Activated CD8-positive, alpha-beta memory T cell treated with anti-CD3 and anti-CD28 coated beads, Interleukin-2, amount 10 ng/mL, durations not matched to agents 7 days and 5 days (primary cell): ENCODE measurements around the gene TNFRSF18. TPM values are rescaled to one million over a fixed set of nuclear protein-coding genes. Genes with fewer than 3 reads are reported as not detected.

ENCODE experiments used
- ATAC-seq: fragments of 150-1000 bp; cut with Tn5 transposase; one replicate; pipeline ENCODE4 v1.10.0; 2021; ENCODE audit warnings: moderate library complexity
- CTCF ChIA-PET: fragments of 350-600 bp; sonication (Branson Sonifier 250); formaldehyde crosslinking; loops from one replicate; lab custom pipeline; 2021; ENCODE audit warnings: antibody characterized with exemption; lab: Charles Lee
- DNase-seq: peaks from one replicate; pipeline ENCODE4 v3.0.0-alpha.2; 2020
- H3K27ac Mint-ChIP-seq: one replicate; pipeline ENCODE4 v1.8.0; 2021; ENCODE audit warnings: mild to moderate bottlenecking, mixed read lengths
- H3K27me3 Mint-ChIP-seq: one replicate; pipeline ENCODE4 v1.8.0; 2021; ENCODE audit warnings: mixed read lengths
- H3K36me3 Mint-ChIP-seq: one replicate; pipeline ENCODE4 v1.8.0; 2021; ENCODE audit warnings: mild to moderate bottlenecking, mixed read lengths
- H3K4me1 Mint-ChIP-seq: one replicate; pipeline ENCODE4 v1.8.0; 2021; ENCODE audit warnings: mixed read lengths
- H3K4me3 Mint-ChIP-seq: one replicate; pipeline ENCODE4 v1.8.0; 2021; ENCODE audit warnings: mild to moderate bottlenecking, moderate library complexity, mixed read lengths
- H3K9me3 Mint-ChIP-seq: one replicate; pipeline ENCODE4 v1.8.0; 2022; ENCODE audit warnings: low read depth, mixed read lengths
- microRNA-seq: library from miRNA; unstranded; fragments of <30 nt; microRNA quantifications from one replicate; pipeline ENCODE4 v1.2.0, GENCODE V29; 2022
- total RNA-seq, 2 experiments: library from RNA; stranded (reverse); gene quantifications; one replicate each; pipeline ENCODE4 v1.2.3, GENCODE V29; 2021

The TNFRSF18 gene
- total RNA-seq, 2 experiments from 2014 or later, result 28.1 to 156 TPM

DNA sequence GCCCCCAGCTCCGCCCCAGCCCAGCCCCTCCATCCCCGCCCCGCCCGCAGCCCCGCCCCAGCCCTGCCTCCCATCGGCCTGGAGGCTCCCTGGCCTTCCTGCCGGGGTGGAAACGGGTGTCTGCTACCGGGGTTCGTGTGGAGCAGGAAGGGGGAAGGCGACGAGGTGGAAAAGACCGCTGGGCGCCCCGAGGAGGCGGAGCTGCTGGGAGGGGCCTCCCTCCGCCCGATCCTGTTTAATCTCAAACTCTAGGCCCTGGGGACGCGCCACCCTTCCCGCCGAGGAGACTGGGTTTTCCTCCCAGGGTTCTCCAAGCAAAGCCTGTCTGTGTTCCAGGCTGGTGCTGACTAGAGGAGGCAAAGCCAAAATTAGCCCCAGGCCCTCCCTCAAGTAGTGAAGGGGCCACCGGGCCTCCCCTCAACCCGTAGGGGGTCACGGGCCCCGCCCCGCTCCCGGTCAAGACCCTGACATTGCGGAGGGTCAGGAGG is 48.9 kb downstream of the TNFRSF18 start:
- DNase-seq (peak; percentile 76), ATAC-seq (peak; percentile 75)
- Mint-ChIP-seq H3K9me3 (peaks cover 14% of the 10 kb centered on the region), H3K27me3 (no peaks in the 10 kb centered on the region), H3K36me3 (peaks cover 7% of the 10 kb centered on the region), H3K4me1 (no peaks in the 10 kb centered on the region), H3K27ac (peak overlapping the region; percentile 66), H3K4me3 (peak overlapping the region; percentile 61)
- CTCF ChIA-PET, result interaction anchor here (0.9 to 1.7 kb wide), 3 partner anchors 12 to 142 kb away, joined by 3 to 4 read pairs (median 3); no protein-coding TSS in a partner anchor

DNA sequence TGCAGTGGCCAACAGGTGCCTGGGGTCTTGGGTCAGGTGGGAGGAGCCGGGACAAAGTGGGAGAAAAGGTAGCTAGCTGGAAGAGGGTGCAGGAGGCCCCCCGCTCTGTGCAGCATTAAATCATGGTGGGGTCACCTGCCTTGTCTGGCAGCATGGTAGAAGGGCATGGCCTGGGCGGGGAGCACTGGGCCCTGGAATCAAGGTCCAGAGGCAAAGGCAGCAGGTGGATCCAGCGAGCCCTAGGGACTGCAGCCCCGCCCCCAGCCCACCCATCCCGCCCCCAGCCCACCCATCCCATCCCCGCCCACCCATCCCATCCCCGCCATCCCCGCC is 49.4 kb downstream of the TNFRSF18 start:
- no peak overlapping the region for H3K4me3 Mint-ChIP-seq
- no peak overlapping the region for H3K27ac Mint-ChIP-seq
- DNase-seq (no peak), ATAC-seq (no peak)
- H3K27me3 Mint-ChIP-seq, result no peaks in the 10 kb centered on the region
- peaks cover 17% of the 10 kb centered on the region for H3K9me3 Mint-ChIP-seq
- H3K4me1 Mint-ChIP-seq, result no peaks in the 10 kb centered on the region
- CTCF ChIA-PET, result interaction anchor here (0.9 to 1.2 kb wide), 3 partner anchors 12 to 143 kb away, joined by 3 to 4 read pairs (median 3); no protein-coding TSS in a partner anchor
- H3K36me3 Mint-ChIP-seq, result peaks cover 9% of the 10 kb centered on the region

DNA sequence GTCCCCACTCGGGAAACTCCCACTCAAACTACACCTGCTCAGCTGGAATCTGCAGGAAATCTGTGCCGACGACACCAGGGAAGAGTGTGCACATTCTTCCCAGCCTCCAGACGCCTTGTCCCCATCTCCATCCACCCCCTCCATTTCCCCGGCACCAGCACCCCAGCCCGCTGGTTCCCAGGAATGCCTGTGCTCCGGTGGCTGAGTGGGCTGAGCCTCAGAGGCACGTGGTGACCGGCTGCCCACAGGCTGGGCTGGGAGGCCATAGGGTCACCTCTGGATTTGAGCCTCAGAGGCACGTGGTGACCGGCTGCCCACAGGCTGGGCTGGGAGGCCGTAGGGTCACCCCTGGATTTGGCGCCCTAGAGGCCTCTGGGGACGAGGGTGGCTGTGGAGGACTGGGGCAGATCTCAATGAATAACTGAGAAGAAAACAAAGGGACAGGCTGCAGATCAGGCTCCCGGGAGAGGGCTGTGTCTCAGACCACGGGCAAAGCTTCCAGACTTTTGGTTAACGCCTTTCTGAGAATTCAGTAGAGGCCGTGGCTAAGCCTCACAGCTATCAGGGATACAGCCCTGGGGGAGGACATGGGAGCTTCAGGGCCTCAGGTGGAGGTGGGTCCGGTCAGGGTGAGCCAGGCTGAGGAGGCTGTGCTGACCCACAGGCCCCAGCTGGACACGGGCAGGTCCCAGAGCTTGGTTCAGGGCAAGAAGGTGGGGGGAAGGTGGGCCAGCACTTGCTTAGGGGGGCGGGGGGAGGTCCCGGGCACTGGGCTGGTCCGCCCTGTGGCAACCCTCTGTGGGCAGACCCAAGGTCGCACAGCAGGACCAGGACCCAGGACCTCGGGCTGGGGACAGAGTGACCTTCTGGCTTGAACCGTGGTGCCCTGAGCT is 50.0 kb downstream of the TNFRSF18 start:
- Mint-ChIP-seq H3K4me3 (no peak overlapping the region), H3K9me3 (peaks cover 17% of the 10 kb centered on the region)
- no peak for ATAC-seq

DNA sequence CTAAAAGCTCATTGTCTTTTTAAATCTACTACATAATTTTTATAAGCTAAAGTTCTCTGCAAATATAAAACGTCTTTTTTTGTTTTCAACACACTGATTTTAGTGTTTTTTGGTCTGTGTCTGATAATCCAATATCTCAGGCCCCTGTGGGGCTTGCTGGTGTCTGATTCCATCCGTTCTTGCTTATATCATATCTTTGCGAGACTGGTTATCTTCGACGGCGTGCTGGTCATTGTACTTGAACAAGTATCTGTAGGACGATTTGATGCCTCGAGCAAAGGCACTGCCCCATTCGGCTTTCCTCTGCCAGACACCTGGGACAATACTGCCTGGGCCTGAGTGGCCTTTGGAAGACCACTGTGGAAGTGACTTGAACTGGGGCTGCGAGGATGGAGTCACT is 51.1 kb downstream of the TNFRSF18 start:
- H3K27ac Mint-ChIP-seq, result no peak overlapping the region
- no peaks in the 10 kb centered on the region for H3K4me1 Mint-ChIP-seq
- H3K4me3 Mint-ChIP-seq, result no peak overlapping the region
- DNase-seq, result no peak
- CTCF ChIA-PET, result interaction anchor here (2.1 kb wide), 1 partner anchor 33 kb away, joined by 8 read pairs; no protein-coding TSS in a partner anchor
- peaks cover 9% of the 10 kb centered on the region for H3K36me3 Mint-ChIP-seq
- no peak for ATAC-seq
- H3K9me3 Mint-ChIP-seq, result peaks cover 17% of the 10 kb centered on the region
- H3K27me3 Mint-ChIP-seq, result no peaks in the 10 kb centered on the region

More for the DNA sequence above, 50.0 kb downstream of the TNFRSF18 start:
- Mint-ChIP-seq H3K27ac (no peak overlapping the region), H3K27me3 (no peaks in the 10 kb centered on the region), H3K4me1 (no peaks in the 10 kb centered on the region), H3K36me3 (peaks cover 9% of the 10 kb centered on the region)
- CTCF ChIA-PET, result interaction anchor here (0.9 to 2.1 kb wide), 3 partner anchors 13 to 144 kb away, joined by 3 to 8 read pairs (median 4); no protein-coding TSS in a partner anchor
- no peak for DNase-seq

DNA sequence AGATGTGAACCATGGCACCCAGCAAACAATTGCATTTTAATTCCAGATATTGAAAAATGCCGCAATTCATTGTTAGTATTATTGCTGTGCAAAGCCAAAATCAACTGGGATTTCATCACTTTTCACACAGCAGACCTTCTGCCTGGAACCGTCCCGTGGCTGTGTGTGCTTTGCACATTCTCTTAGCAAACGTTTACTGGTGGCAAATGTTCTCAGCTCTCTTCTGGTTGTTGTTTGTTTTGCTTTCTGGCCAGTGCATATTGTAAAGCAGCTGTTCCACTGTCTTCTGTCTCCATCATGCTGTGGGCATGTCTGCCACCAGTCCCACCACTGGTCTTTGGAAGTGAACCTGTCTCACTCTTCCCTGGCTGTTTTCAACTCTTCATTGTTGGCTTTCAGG is 52.5 kb downstream of the TNFRSF18 start:
- peaks cover 9% of the 10 kb centered on the region for H3K36me3 Mint-ChIP-seq
- no peak overlapping the region for H3K4me3 Mint-ChIP-seq
- CTCF ChIA-PET, result interaction anchor here (1.0 to 2.1 kb wide), 3 partner anchors 19 to 32 kb away, joined by 3 to 8 read pairs (median 7); no protein-coding TSS in a partner anchor
- no peak for ATAC-seq
- H3K27me3 Mint-ChIP-seq, result no peaks in the 10 kb centered on the region
- H3K4me1 Mint-ChIP-seq, result no peaks in the 10 kb centered on the region
- no peak overlapping the region for H3K27ac Mint-ChIP-seq
- H3K9me3 Mint-ChIP-seq, result peaks cover 17% of the 10 kb centered on the region
- no peak for DNase-seq

Small RNA genes within 50 kb of the gene (microRNA-seq; reads per million reads assigned to microRNA genes)
- gene MIR200A (2.1 reads per million), gene MIR200B (9.4 reads per million, percentile 29 among the genes with 10 or more reads in this experiment), gene MIR429 (1.3 reads per million)

Other genes starting within 250 kb of the TNFRSF18 start
- 100 to 1,000 TPM in 1 of 2 experiments, 10 to 100 TPM in 1; 68.9 to 103 TPM for gene NOC2L, start 247.3 kb downstream of the TNFRSF18 start, total RNA-seq
- 10 to 100 TPM; 30.7 to 32.4 TPM for gene KLHL17, start 246.0 kb downstream of the TNFRSF18 start, total RNA-seq
- gene PLEKHN1, start 240.1 kb downstream of the TNFRSF18 start, total RNA-seq, result 1 to 10 TPM; 3.3 to 3.9 TPM
- gene PERM1, start 224.5 kb downstream of the TNFRSF18 start, total RNA-seq, result not detected
- gene HES4, start 206.5 kb downstream of the TNFRSF18 start, total RNA-seq, result 1 to 10 TPM in 1 of 2 experiments, under 1 TPM in 1; 0.61 to 1.6 TPM
- gene ISG15, start 193.1 kb downstream of the TNFRSF18 start, total RNA-seq, result 100 to 1,000 TPM; 432 to 986 TPM
- gene AGRN, start 186.5 kb downstream of the TNFRSF18 start, total RNA-seq, result 10 to 100 TPM; 29.3 to 32.8 TPM
- not detected for gene RNF223, start 132.3 kb downstream of the TNFRSF18 start, total RNA-seq
- gene C1orf159, start 90.5 kb downstream of the TNFRSF18 start, total RNA-seq, result 10 to 100 TPM; 22.9 to 23.6 TPM
- not detected for gene TTLL10, start 32.7 kb downstream of the TNFRSF18 start, total RNA-seq
- gene TNFRSF4, start 7.6 kb upstream of the TNFRSF18 start, total RNA-seq, result 10 to 100 TPM in 1 of 2 experiments, 1 to 10 TPM in 1; 8.1 to 72.4 TPM
- gene SDF4, start 25.4 kb upstream of the TNFRSF18 start, total RNA-seq, result 100 to 1,000 TPM; 109 to 144 TPM
- 10 to 100 TPM; 17.6 to 25.5 TPM for gene B3GALT6, start 25.6 kb upstream of the TNFRSF18 start, total RNA-seq
- 1 to 10 TPM; 2.0 to 2.6 TPM for gene C1QTNF12, start 40.1 kb upstream of the TNFRSF18 start, total RNA-seq
- gene UBE2J2, start 67.3 kb upstream of the TNFRSF18 start, total RNA-seq, result 10 to 100 TPM; 71.3 to 83.3 TPM
- 1 to 10 TPM; 4.7 to 5.0 TPM for gene SCNN1D, start 73.8 kb upstream of the TNFRSF18 start, total RNA-seq
- 10 to 100 TPM; 71.7 to 99.9 TPM for gene ACAP3, start 101.3 kb upstream of the TNFRSF18 start, total RNA-seq
- 10 to 100 TPM; 26.3 to 27.2 TPM for gene PUSL1, start 102.0 kb upstream of the TNFRSF18 start, total RNA-seq
- 100 to 1,000 TPM; 126 to 135 TPM for gene INTS11, start 118.1 kb upstream of the TNFRSF18 start, total RNA-seq
- 10 to 100 TPM; 17.6 to 18.5 TPM for gene CPTP, start 118.2 kb upstream of the TNFRSF18 start, total RNA-seq
- gene TAS1R3, start 124.7 kb upstream of the TNFRSF18 start, total RNA-seq, result under 1 TPM; 0.77 to 0.82 TPM
- 10 to 100 TPM; 35.2 to 42.0 TPM for gene DVL1, start 142.8 kb upstream of the TNFRSF18 start, total RNA-seq
- gene MXRA8, start 152.0 kb upstream of the TNFRSF18 start, total RNA-seq, result under 1 TPM in 1 of 2 experiments, not detected in 1; 0.61 TPM
- 100 to 1,000 TPM; 139 to 141 TPM for gene AURKAIP1, start 168.6 kb upstream of the TNFRSF18 start, total RNA-seq
- gene CCNL2, start 192.7 kb upstream of the TNFRSF18 start, total RNA-seq, result 100 to 1,000 TPM; 120 to 124 TPM
- gene MRPL20, start 200.7 kb upstream of the TNFRSF18 start, total RNA-seq, result 100 to 1,000 TPM in 1 of 2 experiments, 10 to 100 TPM in 1; 95.2 to 130 TPM
- gene ANKRD65, start 214.7 kb upstream of the TNFRSF18 start, total RNA-seq, result not detected
- gene VWA1, start 229.1 kb upstream of the TNFRSF18 start, total RNA-seq, result under 1 TPM; 0.20 to 0.28 TPM
- gene ATAD3C, start 243.1 kb upstream of the TNFRSF18 start, total RNA-seq, result under 1 TPM; 0.38 to 0.87 TPM